Measurements from ENCODE around the gene MAP2K6.
"Not testable (repeated sequence)": the region's sequence is repeated elsewhere in the genome, so short reads cannot be mapped to it uniquely, and the experiment has no call there.

Gene MAP2K6

DNA sequence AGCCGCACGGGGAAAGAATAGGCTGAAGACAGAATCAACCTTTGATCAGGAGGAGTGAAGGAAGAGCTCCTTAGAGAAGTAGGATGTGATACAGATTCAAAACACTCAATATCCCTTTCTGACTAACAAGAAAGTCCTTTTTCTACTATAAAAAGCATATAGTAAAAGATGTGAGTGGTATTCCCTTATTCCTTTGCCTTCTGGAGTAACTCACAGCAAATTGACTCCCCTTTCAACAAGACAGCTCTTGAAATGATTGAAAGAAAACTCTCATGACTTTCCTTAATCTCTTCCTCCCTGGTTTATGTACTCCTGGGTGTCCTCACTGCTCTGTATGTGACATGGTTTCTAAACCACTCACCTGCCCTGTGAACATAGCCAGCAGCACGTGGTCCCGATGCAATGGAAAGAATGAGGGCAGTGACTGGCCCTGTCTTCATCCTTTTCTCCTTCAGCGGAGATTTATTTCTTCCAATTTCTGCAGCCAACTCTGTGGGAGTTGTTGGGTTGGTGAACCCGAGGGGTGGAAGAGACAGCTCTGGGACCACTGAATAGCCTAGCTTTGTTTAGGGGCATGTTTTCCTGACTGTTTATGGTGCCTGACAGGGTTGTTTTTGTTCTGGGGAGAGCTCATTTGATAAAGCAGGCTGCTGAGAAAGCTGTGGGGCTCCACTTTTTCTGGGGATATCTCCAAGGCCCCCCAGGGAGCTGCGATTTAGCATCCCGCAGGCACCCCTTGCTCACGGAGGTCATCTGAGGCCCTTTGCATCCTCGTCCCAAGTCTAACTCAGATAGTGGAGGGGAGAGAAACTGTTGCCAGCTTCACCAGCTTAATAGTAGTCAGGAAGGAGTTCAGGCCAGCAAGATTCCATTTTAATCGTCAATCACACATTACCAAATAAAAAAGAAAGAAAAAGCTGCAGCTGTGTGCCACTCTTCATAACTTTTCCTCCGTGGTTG is 46.7 kb downstream of the MAP2K6 start:
- no peak for DNase-seq

GRCh38 chr17:69461951-69462369 is 47.5 kb downstream of the MAP2K6 start:
- no peak for DNase-seq

DNA sequence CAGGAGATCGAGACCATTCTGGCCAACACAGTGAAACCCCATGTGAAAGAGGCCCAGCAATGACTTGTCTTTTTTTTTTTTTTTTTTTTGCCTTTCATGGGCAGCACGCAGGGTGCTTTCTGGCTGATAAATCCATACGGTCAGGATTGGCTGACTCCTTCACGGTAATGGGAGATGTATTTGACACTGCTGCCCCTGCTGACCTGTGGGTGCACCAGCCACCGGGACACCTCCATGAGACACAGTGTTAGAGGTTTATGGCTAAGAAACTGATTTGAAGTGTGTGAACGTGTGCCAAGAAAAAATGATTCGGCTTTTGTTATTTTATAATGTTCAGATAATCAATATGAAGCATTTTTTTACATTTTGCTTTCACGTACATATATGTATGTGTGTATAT is 48.4 kb downstream of the MAP2K6 start:
- DNase-seq: no peak

DNA sequence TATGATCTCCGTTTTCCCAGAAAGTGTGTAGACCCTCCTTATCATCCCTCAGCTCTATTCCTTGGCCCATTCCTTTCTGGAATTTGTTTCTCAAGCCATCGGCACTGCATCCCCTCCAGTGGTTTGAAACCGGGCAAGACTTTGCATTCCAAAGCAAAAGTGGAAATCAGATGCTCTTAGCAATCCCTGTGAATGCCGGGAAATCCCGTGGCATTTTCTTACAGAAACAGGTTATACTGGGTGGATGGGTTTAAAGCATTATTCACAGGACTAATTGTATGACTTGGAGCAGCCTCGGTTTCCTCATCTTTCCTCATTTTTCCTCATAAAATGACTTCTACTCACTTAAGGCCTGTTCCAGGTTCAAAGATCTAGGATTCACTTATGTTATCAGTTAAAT is 52.0 kb downstream of the MAP2K6 start:
- no peak for DNase-seq

DNA sequence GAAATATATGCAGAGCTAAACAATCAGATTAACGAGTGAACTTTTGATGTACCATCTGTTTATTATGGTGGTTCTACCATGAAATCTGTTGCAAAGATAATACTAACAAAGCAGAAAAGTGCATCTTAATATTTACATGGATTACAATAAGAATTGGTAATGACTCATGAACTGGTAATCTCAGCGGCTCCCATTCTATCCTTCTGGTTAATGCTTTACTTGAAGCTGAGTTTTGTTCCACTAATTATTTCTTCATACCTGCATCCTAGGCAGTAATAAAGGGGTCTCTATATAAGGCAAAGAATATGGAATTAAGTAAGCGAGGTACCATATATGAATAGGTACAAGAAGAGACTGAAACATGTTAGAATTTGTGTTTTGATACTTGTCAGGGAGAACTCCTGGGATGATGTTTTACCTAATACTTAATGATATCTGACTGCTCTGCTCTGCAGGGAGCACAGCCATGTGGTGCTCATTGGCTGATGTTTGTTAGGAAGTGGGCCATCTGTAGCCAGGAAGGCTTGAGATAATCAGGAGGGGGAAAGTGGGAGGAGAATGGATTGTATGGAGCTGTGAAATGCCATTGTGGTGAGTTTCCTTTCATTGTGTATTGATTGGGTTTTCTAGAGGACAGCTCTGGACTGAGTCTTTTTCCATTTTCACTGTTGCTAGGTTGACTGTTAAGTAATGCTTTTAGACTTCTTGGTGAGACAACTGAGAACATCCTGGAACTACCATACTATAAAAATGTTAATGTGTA is 52.6 kb downstream of the MAP2K6 start:
- DNase-seq: peak; percentile 18

- DNase-seq: peak; percentile 16
Observed at GRCh38 chr17:69468207-69468606, 53.7 kb downstream of the MAP2K6 start.

DNA sequence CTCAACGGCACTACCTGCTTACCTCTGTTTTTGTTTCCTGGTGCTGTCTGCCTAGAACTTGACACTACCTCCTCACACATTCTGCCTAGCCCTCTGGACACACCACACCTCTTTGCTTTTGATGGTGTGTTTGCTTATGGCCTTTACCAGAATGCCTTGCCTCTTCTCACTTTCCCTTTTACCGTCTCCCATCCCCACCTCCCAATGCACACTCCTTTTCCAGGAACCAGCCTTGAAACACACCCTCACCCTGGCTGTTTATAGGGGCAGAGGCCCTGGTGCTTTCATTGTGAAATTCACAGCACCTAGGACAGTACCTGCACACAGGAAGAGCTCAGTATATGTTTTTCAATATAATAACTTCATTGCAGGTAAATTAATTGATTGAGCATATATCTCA is 56.2 kb downstream of the MAP2K6 start:
- no peak for DNase-seq

GRCh38 chr17:69471406-69471805 is 56.9 kb downstream of the MAP2K6 start:
- no peak for DNase-seq

DNA sequence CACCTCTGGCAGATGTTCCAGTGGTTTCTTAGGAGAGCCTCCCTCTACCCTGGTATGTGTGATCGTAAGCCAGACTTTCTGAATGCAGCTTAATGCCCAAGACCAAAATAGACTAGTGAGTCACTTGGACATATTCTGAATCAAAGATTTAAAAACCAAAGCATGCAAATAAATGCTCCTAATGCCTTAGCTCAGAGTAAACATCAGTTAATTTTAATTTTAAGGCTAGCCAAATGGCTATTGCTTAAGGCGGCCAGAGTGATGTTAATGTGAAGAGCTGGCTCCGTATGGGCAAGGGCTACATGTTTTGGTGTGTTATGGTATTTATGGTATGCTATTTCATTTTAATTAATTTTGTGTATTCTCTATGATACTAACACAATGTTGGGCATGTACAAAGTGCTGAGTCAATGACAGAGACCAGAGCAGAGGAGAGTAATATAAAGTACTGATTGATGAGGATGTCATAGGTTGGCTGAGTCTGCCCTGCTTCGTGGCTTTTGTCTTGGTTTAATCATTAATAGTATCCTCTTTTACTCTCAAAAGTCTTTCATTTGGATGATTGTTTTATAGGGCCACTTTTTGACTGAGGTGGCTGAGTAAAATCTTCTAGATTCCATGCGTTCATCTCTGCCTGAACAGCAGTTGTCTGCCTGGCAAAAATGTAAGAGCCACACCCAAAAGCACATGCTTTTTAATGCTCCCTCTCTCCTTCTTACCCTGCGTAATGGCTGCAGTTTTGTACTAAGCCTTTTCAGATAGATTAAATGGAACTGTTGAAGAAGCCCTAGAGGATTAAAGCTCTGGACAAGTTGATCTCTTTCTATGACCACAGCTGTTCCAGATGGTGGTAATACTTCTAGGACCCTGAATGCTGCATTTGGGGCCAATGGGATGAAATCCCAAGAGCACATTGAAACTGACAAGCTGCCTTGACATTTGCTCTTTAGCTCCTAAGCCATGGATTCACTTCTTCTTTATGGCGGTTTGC is 59.6 kb downstream of the MAP2K6 start:
- no peak for DNase-seq

DNA sequence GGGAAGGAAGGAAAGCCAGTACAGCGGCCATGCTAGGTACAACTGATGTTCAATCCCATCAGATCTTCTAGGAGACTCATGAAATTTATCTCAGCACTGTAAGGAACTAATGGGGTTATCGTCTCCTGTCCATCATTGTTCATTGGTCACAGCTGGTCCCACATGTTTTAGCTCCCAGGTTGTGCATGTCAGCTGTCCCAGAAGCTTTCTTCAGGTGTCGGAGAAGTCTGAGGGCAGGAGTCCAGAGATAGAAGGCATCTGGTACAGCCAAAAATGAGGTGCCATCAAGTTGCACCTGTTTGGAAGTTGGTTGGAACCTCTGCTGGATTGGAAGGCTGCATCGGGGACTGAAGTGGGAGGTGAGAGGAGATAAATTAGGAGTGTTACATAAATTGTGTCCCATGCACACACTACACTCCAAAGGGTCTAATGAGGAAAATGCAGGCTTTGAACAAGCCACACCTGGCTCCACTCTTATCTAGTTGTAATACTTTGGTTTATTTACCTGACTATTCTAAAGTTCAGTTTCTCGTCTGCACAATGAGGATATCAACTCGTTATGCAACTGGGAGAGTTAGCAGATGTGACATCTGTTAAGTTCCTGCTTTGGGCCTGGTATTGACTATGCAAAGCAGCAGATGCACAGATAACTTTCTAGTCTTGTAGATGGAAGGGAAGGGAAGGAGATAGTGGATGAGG is 62.9 kb downstream of the MAP2K6 start:
- DNase-seq: no peak

DNA sequence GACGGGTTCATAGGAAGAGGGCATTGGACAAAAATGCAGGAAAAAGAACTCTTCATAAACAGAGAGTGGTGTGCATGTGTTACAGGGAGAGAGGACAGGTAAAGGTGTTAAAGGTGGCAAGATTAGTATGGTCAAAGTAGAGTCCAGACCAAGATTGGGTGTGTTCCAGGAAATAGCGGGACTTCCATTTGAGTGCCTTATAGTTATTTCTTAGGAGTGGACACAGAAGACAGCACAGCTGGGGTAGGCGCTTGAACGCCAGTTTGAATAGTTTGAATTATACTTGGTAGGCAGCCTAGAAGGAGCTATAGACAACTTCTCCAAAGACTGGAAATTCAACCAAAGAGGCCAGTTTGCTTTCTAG is 63.4 kb downstream of the MAP2K6 start:
- DNase-seq: no peak

GRCh38 chr17:69478916-69479315 is 64.4 kb downstream of the MAP2K6 start:
- no peak for DNase-seq

DNA sequence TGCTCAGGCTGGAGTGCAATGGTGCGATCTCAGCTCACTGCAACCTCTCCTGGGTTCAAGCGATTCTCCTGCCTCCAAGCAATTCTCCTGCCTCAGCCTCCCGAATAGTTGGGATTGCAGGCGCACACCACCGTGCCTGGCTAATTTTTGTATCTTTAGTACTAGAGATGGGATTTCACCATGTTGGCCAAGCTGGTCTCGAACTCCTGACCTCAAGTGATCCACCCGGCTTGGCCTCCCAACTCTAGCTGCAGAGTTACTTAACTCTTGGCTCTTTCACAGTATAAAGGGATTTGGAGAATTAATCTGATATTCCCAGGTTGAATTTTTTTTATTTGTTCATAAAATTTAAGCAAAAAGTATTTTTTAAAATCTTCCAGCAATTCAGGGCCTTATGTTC is 65.3 kb downstream of the MAP2K6 start:
- DNase-seq: not testable (repeated sequence)

GRCh38 chr17:69480245-69480644 is 65.7 kb downstream of the MAP2K6 start:
- DNase-seq: no peak

DNA sequence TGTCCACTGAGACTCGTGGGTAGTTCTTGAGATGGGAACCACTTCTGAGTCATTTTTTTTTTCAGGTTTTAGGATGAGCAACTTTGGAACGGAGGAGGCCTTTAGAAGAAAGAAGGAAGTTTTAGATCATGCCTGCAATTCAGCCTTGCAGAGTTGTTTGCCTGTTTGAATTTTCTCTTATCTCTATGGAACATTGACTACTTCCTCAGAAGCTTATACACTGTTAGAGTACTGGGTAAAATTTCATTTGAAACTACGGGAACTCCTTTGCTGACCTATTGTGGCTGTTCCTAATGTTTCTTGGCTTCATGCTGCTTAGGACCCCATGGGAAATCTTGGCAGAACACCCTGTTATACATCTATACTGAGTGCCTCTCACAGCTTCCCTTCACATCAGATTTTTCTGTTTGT is 70.8 kb downstream of the MAP2K6 start:
- DNase-seq: no peak

DNA sequence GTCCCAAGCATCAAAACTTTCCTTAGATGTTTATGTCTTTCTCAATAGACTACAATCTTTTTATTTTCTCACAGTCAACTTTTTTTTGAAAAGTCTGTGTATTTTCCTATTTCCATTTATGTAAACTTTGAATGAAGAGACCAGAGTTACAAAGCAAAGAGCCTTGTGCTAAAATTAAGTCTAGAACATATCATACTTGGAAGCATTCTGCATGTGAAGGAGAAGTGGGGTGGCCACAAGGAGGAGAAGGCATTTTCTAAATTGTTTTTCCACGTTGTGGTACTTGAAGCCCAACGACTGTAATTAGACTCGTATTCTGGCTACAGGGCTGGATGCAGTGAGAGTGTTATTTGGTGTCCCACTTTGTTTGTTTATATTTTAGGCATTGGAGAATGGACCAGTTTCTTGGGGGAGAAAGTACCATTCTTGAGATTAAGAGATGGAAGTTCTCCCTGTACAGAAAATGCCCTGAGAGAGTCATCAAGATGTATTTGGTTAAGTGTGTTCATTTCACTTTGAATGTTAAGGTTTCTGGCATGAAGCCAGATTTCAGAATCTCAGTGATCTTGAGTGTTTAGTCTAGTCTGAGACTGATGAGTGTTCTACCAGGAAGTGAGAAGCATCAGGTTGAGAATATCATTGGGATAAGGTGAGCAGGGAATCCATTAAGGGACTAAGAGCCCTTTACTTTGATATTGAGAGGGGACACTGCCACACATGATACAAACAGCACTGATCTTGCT is 71.6 kb downstream of the MAP2K6 start:
- DNase-seq: no peak

GRCh38 chr17:69486779-69487637 is 72.5 kb downstream of the MAP2K6 start:
- no peak for DNase-seq

- no peak for DNase-seq
Observed at GRCh38 chr17:69489313-69489712, 74.8 kb downstream of the MAP2K6 start.

GRCh38 chr17:69492410-69493071 is 78.0 kb downstream of the MAP2K6 start:
- DNase-seq: no peak

DNA sequence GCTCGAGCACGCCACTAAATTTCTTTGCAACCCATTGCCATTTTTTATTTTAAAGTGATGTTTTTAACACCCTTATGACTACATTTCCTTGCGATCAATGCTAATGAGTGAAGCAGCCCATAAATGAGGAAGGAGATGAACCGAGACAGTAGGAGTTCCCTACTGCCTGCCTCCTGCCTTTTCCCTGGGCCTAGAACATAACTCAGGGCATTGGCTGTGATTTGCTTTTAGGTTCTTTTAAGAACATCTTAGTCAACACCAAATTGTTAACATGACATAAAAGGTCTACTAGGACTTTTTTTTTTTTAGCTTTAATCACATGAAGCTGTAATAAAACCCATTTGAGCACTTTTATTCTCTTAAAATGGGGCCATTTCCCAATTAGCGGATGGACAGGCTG is 81.3 kb downstream of the MAP2K6 start:
- no peak for DNase-seq

All from NCI-H774 (cell line).